B cell (primary cell): ENCODE measurements around the gene PHC3. TPM values are rescaled to one million over a fixed set of nuclear protein-coding genes. Genes with fewer than 3 reads are reported as not detected.

Experiments
- ATAC-seq: fragments of 200-7000 bp; cut with Tn5 transposase; one replicate; pipeline ENCODE4 v1.10.0; 2021; ENCODE audit warnings: low read depth, mild to moderate bottlenecking, moderate number of reproducible peaks, moderate library complexity
- CTCF ChIA-PET: fragments of 350-600 bp; sonication (Branson Sonifier 250); formaldehyde crosslinking; loops from one replicate; lab custom pipeline; 2021; ENCODE audit warnings: antibody characterized with exemption, inconsistent platforms; lab: Charles Lee
- POLR2A ChIA-PET: fragments of 350-600 bp; sonication (Branson Sonifier 250); formaldehyde crosslinking; loops from one replicate; lab custom pipeline; 2021; ENCODE audit warnings: antibody characterized with exemption; lab: Charles Lee
- DNase-seq: peaks from one replicate; pipeline ENCODE4 v3.0.0; 2013
- H2AFZ ChIP-seq: 2 replicates; pipeline ENCODE4 v1.6.1; 2012; ENCODE audit warnings: mild to moderate bottlenecking, low read depth, low read length; ENCODE audit not compliant: insufficient read depth, poor library complexity, severe bottlenecking
- H3K27ac ChIP-seq, 2 donors: 1 replicate in 1 of 2; 2 replicates in 1 of 2; pipeline ENCODE4 v1.5.1; 2012 to 2013; ENCODE audit warnings: low read length in 2 of 2, mild to moderate bottlenecking in 2 of 2, moderate library complexity in 1 of 2
- H3K27me3 ChIP-seq, 4 experiments: fragments of 200-600 bp in 1 of 4; sonication (generic) in 1 of 4; replicated peaks in 1 of 4; 1 replicate in 2 of 4; 2 replicates in 2 of 4; pipeline versions ENCODE4 v1.6.1 to v1.7.0; 2013 to 2016; ENCODE audit warnings: low read length in 3 of 4, mild to moderate bottlenecking in 2 of 4, mixed read lengths in 1 of 4, moderate library complexity in 1 of 4; ENCODE audit not compliant: insufficient read depth in 4 of 4, control insufficient read depth in 3 of 4; ENCODE audit errors: control extremely low read depth in 1 of 4
- H3K36me3 ChIP-seq, 2 experiments: replicated peaks in 1 of 2; 1 replicate in 1 of 2; 2 replicates in 1 of 2; pipeline versions ENCODE4 v1.6.1 to v1.7.1; 2013; ENCODE audit warnings: low read length in 1 of 2; ENCODE audit not compliant: insufficient read depth in 2 of 2, control insufficient read depth in 1 of 2; ENCODE audit errors: control extremely low read depth in 1 of 2, extremely low read depth in 1 of 2
- H3K4me1 ChIP-seq, 2 donors: fragments of 200-600 bp in 1 of 2; sonication (generic) in 1 of 2; 1 replicate in 1 of 2; 2 replicates in 1 of 2; pipeline versions ENCODE4 v1.5.1 to v1.6.1; 2013 to 2017; ENCODE audit warnings: low read length in 2 of 2; ENCODE audit not compliant: control insufficient read depth in 2 of 2, insufficient read depth in 2 of 2
- H3K4me2 ChIP-seq: replicated peaks from 2 replicates; pipeline ENCODE3; 2012; ENCODE audit warnings: mild to moderate bottlenecking, low read depth, low read length; ENCODE audit not compliant: poor library complexity, severe bottlenecking
- H3K4me3 ChIP-seq, 5 experiments: fragments of 200-600 bp in 1 of 5; sonication (generic) in 1 of 5; 1 replicate in 3 of 5; 2 replicates in 2 of 5; pipeline versions ENCODE4 v1.5.1 to v1.7.0; 2011 to 2016; ENCODE audit warnings: low read length in 4 of 5, mild to moderate bottlenecking in 4 of 5, low read depth in 2 of 5, control low read depth in 1 of 5, moderate library complexity in 1 of 5; ENCODE audit not compliant: insufficient read depth in 1 of 5; ENCODE audit errors: control extremely low read depth in 1 of 5, extremely low read depth in 1 of 5
- H3K79me2 ChIP-seq: fragments of 200-600 bp; sonication (generic); one replicate; pipeline ENCODE4 v1.6.0; 2016; ENCODE audit warnings: low read length; ENCODE audit not compliant: control insufficient read depth, insufficient read depth
- H3K9ac ChIP-seq: fragments of 200-600 bp; sonication (generic); 2 replicates; pipeline ENCODE4 v1.6.1; 2017; ENCODE audit warnings: mild to moderate bottlenecking, low read length, moderate library complexity
- H3K9me3 ChIP-seq, 3 donors: one replicate each; pipeline versions ENCODE4 v1.6.1 to v1.7.1; 2013; ENCODE audit warnings: low read length in 2 of 3; ENCODE audit not compliant: control insufficient read depth in 2 of 3, insufficient read depth in 1 of 3; ENCODE audit errors: control extremely low read depth in 1 of 3
- H4K20me1 ChIP-seq: 2 replicates; pipeline ENCODE4 v1.6.0; 2012; ENCODE audit warnings: mild to moderate bottlenecking, low read length; ENCODE audit not compliant: insufficient read depth, control insufficient read depth, poor library complexity, severe bottlenecking
- H3K27ac Mint-ChIP-seq: one replicate; pipeline ENCODE4 v1.8.0; 2021; ENCODE audit warnings: mixed read lengths
- H3K27me3 Mint-ChIP-seq: one replicate; pipeline ENCODE4 v1.8.0; 2021; ENCODE audit warnings: mixed read lengths
- H3K4me1 Mint-ChIP-seq: one replicate; pipeline ENCODE4 v1.8.0; 2021; ENCODE audit warnings: mixed read lengths
- H3K4me3 Mint-ChIP-seq: one replicate; pipeline ENCODE4 v1.8.0; 2021; ENCODE audit warnings: mixed read lengths
- H3K9me3 Mint-ChIP-seq: one replicate; pipeline ENCODE4 v1.8.0; 2022; ENCODE audit warnings: mixed read lengths; ENCODE audit not compliant: insufficient read depth
- EZH2 ChIP-seq: IDR thresholded peaks from 2 replicates; pipeline ENCODE4 v1.6.1; 2012; ENCODE audit warnings: borderline replicate concordance, low read depth, mild to moderate bottlenecking, moderate library complexity, low read length; ENCODE audit not compliant: insufficient read depth, poor library complexity, severe bottlenecking
- WGBS: methylation state at CpG from one replicate; pipeline ENCODE4 v1.1.5; 2013; ENCODE audit warnings: missing lambda C conversion rate; ENCODE audit not compliant: insufficient coverage; 5-methylcytosine and 5-hydroxymethylcytosine counted together
- intact Hi-C: fragments of 100-400 bp; cut with micrococcal nuclease; formaldehyde crosslinking; loops from one replicate; pipeline ENCODE4 v1.10.0; 2022
- polyA plus RNA-seq: library from polyadenylated mRNA; depleted of rRNA; stranded (reverse); fragments of >200 nt; gene quantifications from 2 replicates; pipeline ENCODE4 v1.2.3, GENCODE V29; 2012
- total RNA-seq, 2 donors: library from RNA; stranded (reverse); fragments of 120-200 nt in 1 of 2; gene quantifications; 1 replicate in 1 of 2; 2 replicates in 1 of 2; pipeline versions ENCODE4 v1.2.3 to v1.2.4, GENCODE V29; 2013 to 2022
- TF ChIP-seq, protein P1 (sequence below): fragments of 200-600 bp; IDR thresholded peaks from one replicate; pipeline ENCODE4 v1.8.0; 2022; ENCODE audit warnings: antibody characterized with exemption, mild to moderate bottlenecking

PHC3 gene
- total and polyA plus RNA-seq, 2 donors (not counting 1 experiment from before 2014, with no cell fraction given) = 51.8 to 159 TPM

DNA sequence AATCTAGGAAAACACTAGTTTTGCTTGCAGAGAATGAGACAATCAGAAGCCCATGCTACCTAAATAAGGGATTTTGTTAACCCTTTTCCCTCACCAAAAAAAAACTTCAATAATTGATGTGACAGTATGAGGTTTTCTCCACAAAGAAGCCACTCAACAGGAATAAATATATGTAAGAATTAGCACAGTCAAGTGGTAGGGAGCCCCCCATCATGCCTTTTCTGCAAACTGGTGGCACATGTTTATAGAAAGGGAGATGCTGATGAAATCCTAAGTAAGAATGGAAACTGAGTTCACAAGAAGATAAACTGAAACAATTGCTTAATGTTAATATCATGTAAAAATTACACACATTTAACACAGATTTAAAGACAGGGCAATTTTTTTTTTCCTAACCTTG, 51.0 kb downstream of the PHC3 start:
- DNase-seq = no peak
- Histone ChIP-seq H3K27me3 (no peaks in the 10 kb centered on the region), H3K4me3 (no peak overlapping the region), H3K9me3 (peaks cover 3 to 8% (median 7%) of the 10 kb centered on the region in 3 donors), H3K36me3 (peaks cover 22 to 41% of the 10 kb centered on the region in 2 experiments), H3K4me1 (peaks cover 16 to 17% of the 10 kb centered on the region in 2 donors), H3K27ac (peak overlapping the region in 1 of 2 donors; percentile 20), H3K4me2 (no peak overlapping the region), H3K9ac (no peak overlapping the region), H3K79me2 (peaks cover 36% of the 10 kb centered on the region), H4K20me1 (no peaks in the 10 kb centered on the region), H2AFZ (no peak overlapping the region)
- no peak for TF ChIP-seq EZH2
- TF ChIP-seq, protein P1, sequence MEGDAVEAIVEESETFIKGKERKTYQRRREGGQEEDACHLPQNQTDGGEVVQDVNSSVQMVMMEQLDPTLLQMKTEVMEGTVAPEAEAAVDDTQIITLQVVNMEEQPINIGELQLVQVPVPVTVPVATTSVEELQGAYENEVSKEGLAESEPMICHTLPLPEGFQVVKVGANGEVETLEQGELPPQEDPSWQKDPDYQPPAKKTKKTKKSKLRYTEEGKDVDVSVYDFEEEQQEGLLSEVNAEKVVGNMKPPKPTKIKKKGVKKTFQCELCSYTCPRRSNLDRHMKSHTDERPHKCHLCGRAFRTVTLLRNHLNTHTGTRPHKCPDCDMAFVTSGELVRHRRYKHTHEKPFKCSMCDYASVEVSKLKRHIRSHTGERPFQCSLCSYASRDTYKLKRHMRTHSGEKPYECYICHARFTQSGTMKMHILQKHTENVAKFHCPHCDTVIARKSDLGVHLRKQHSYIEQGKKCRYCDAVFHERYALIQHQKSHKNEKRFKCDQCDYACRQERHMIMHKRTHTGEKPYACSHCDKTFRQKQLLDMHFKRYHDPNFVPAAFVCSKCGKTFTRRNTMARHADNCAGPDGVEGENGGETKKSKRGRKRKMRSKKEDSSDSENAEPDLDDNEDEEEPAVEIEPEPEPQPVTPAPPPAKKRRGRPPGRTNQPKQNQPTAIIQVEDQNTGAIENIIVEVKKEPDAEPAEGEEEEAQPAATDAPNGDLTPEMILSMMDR = no peak
- H3K4me3 Mint-ChIP-seq = no peak overlapping the region
- intact Hi-C loops = no loop called here
- H3K27me3 Mint-ChIP-seq = no peaks in the 10 kb centered on the region
- ChIA-PET POLR2A (no interaction called here), CTCF (no interaction called here)
- H3K4me1 Mint-ChIP-seq = peaks cover 16% of the 10 kb centered on the region
- no peaks in the 10 kb centered on the region for H3K9me3 Mint-ChIP-seq
- ATAC-seq = no peak
- H3K27ac Mint-ChIP-seq = no peak overlapping the region

DNA sequence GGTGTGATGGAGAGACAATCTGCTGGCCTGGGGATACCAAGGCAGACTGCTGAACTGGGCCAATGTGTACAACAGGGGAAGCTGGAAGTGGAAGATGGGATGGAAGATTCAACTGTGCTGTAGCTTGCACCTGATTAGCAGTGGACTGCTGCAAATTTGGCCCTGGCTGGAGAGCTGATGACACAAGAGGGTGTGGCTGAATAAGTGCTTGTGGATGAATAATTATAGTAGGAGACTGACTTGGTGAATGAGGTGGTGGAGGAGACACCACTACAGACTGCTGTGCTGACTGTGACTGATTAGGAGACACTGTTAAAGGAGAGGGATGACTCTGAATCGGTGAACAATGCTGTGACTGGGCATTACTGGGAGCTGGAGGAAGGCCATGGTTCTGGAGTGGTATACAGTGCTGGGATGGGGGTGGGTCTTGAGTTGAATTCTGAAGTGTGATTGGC, 52.5 kb downstream of the PHC3 start:
- Histone ChIP-seq H3K9ac (no peak overlapping the region), H3K9me3 (peaks cover 3 to 8% (median 7%) of the 10 kb centered on the region in 3 donors), H4K20me1 (no peaks in the 10 kb centered on the region), H3K4me2 (peak overlapping the region; percentile 43), H2AFZ (no peak overlapping the region), H3K4me3 (peak overlapping the region in 1 of 5 experiments; percentile 1), H3K4me1 (peaks cover 16 to 17% of the 10 kb centered on the region in 2 donors), H3K27ac (peak overlapping the region; percentile 27 to 52), H3K79me2 (peaks cover 34% of the 10 kb centered on the region), H3K36me3 (peaks cover 20 to 33% of the 10 kb centered on the region in 2 experiments), H3K27me3 (no peaks in the 10 kb centered on the region)
- Mint-ChIP-seq H3K27me3 (no peaks in the 10 kb centered on the region), H3K4me3 (peak overlapping the region; percentile 67), H3K4me1 (peaks cover 17% of the 10 kb centered on the region), H3K27ac (peak overlapping the region; percentile 86), H3K9me3 (no peaks in the 10 kb centered on the region)
- TF ChIP-seq, protein P1 = no peak
- no peak for TF ChIP-seq EZH2
- ChIA-PET CTCF (interaction anchor here (0.7 to 1.4 kb wide), 5 partner anchors 27 to 267 kb away, joined by 3 to 5 read pairs (median 3); partner anchors contain the start of gene SEC62), POLR2A (interaction anchor here (0.7 kb wide), 1 partner anchor 52 kb away, joined by 4 read pairs; no protein-coding TSS in a partner anchor)
- WGBS = 100% methylated on average over 1 of the region's 1 CpG
- intact Hi-C loops = no loop called here
- DNase-seq (no peak), ATAC-seq (peak; percentile 49)
